Liver (tissue), 9 donors: ENCODE results near the gene TBX2. TPM values are rescaled to one million over a fixed set of nuclear protein-coding genes. Genes with fewer than 3 reads are reported as not detected.

Experiments
- DNase-seq: peaks from one replicate; pipeline ENCODE4 v3.0.0-alpha.2; 2017; ENCODE audit warnings: low spot score
- H3K27ac ChIP-seq, 2 donors: one replicate each; pipeline ENCODE4 v1.7.0; 2013; ENCODE audit warnings: inconsistent platforms in 2 of 2, low read length in 2 of 2, control low read depth in 1 of 2, low read depth in 1 of 2, mild to moderate bottlenecking in 1 of 2
- H3K27me3 ChIP-seq, 4 donors: one replicate each; pipeline versions ENCODE4 v1.6.1 to v1.7.0; 2013; ENCODE audit warnings: low read length in 3 of 4, inconsistent platforms in 1 of 4, mild to moderate bottlenecking in 1 of 4, moderate library complexity in 1 of 4; ENCODE audit not compliant: control insufficient read depth in 4 of 4, insufficient read depth in 4 of 4
- H3K36me3 ChIP-seq, 4 donors: one replicate each; pipeline versions ENCODE4 v1.6.1 to v1.7.0; 2013; ENCODE audit warnings: low read length in 3 of 4, mild to moderate bottlenecking in 3 of 4, low read depth in 1 of 4, moderate library complexity in 1 of 4; ENCODE audit not compliant: control insufficient read depth in 4 of 4, insufficient read depth in 3 of 4
- H3K4me1 ChIP-seq, 4 donors: one replicate each; pipeline versions ENCODE4 v1.6.1 to v1.7.0; 2013; ENCODE audit warnings: low read length in 3 of 4, mild to moderate bottlenecking in 3 of 4, moderate library complexity in 1 of 4; ENCODE audit not compliant: control insufficient read depth in 4 of 4, insufficient read depth in 4 of 4
- H3K4me3 ChIP-seq, 3 donors: one replicate each; pipeline versions ENCODE4 v1.6.1 to v1.7.0; 2013; ENCODE audit warnings: low read length in 3 of 3, control low read depth in 1 of 3, low read depth in 1 of 3, mild to moderate bottlenecking in 1 of 3
- H3K9ac ChIP-seq, 2 donors: one replicate each; pipeline ENCODE4 v1.7.0; 2013; ENCODE audit warnings: low read length in 2 of 2, mild to moderate bottlenecking in 2 of 2, moderate library complexity in 2 of 2, control low read depth in 1 of 2, low read depth in 1 of 2
- H3K9me3 ChIP-seq, 4 donors: one replicate each; pipeline versions ENCODE4 v1.6.1 to v1.7.0; 2013; ENCODE audit warnings: low read length in 3 of 4; ENCODE audit not compliant: control insufficient read depth in 4 of 4
- EGR1 ChIP-seq, 2 donors: IDR thresholded peaks; 2 replicates each; pipeline ENCODE4 v1.6.1; 2016 to 2018; ENCODE audit warnings: antibody characterized with exemption in 2 of 2, low read depth in 2 of 2
- FOXA1 ChIP-seq: IDR thresholded peaks from 2 replicates; pipeline ENCODE4 v1.6.1; 2016; ENCODE audit warnings: antibody characterized with exemption
- FOXA2 ChIP-seq: IDR thresholded peaks from 2 replicates; pipeline ENCODE4 v1.6.1; 2016; ENCODE audit warnings: antibody characterized with exemption
- GABPA ChIP-seq, 2 donors: IDR thresholded peaks in 1 of 2; conservative IDR thresholded peaks in 1 of 2; 2 replicates each; pipeline ENCODE4 v1.6.1; 2016; ENCODE audit warnings: antibody characterized with exemption in 2 of 2, mild to moderate bottlenecking in 1 of 2, moderate library complexity in 1 of 2
- HNF4A ChIP-seq, 2 donors: conservative IDR thresholded peaks; 2 replicates each; pipeline ENCODE4 v1.6.1; 2016; ENCODE audit warnings: antibody characterized with exemption in 2 of 2, mild to moderate bottlenecking in 2 of 2
- HNF4G ChIP-seq: IDR thresholded peaks from 2 replicates; pipeline ENCODE4 v1.6.1; 2016; ENCODE audit warnings: antibody characterized with exemption
- JUND ChIP-seq, 2 donors: IDR thresholded peaks; 2 replicates each; pipeline ENCODE4 v1.6.1; 2016; ENCODE audit warnings: antibody characterized with exemption in 2 of 2
- NR2F2 ChIP-seq: IDR thresholded peaks from 2 replicates; pipeline ENCODE4 v1.6.1; 2016; ENCODE audit warnings: antibody characterized with exemption
- RAD21 ChIP-seq, 2 donors: IDR thresholded peaks; 2 replicates each; pipeline ENCODE4 v1.6.1; 2016; ENCODE audit warnings: antibody characterized with exemption in 2 of 2, mild to moderate bottlenecking in 2 of 2
- RXRA ChIP-seq, 2 donors: IDR thresholded peaks; 2 replicates each; pipeline ENCODE4 v1.6.1; 2017 to 2018; ENCODE audit warnings: antibody characterized with exemption in 2 of 2, mild to moderate bottlenecking in 1 of 2
- SP1 ChIP-seq: IDR thresholded peaks from 2 replicates; pipeline ENCODE4 v1.6.1; 2018; ENCODE audit warnings: antibody characterized with exemption, mild to moderate bottlenecking
- TAF1 ChIP-seq: conservative IDR thresholded peaks from 2 replicates; pipeline ENCODE4 v1.6.1; 2016; ENCODE audit warnings: antibody characterized with exemption, mild to moderate bottlenecking
- WGBS: extraction: QIAGEN DNeasy Blood & Tissue Kit; methylation state at CpG from one replicate; pipeline ENCODE4 v1.1.7; 2013; 5-methylcytosine and 5-hydroxymethylcytosine counted together
- polyA plus RNA-seq, 2 donors: library from polyadenylated mRNA; stranded (reverse) in 1 of 2; unstranded in 1 of 2; fragments of 200-250 nt in 1 of 2; fragments of >200 nt in 1 of 2; fragmentation: Nextera tagmentation in 1 of 2; extraction: Ambion mirVana in 1 of 2; gene quantifications; one replicate each; pipeline versions ENCODE4 v1.2.1 to v1.2.3, GENCODE V29; 2013 to 2015
- total RNA-seq, 2 donors: library from RNA; depleted of rRNA; stranded (reverse); fragments of >200 nt; gene quantifications; one replicate each; pipeline ENCODE4 v1.2.3, GENCODE V29; 2014
- TF ChIP-seq, protein P1 (sequence below): IDR thresholded peaks from 2 replicates; pipeline ENCODE4 v1.6.1; 2016; ENCODE audit warnings: antibody characterized with exemption, mild to moderate bottlenecking
- TF ChIP-seq, protein P2 (sequence below): IDR thresholded peaks from 2 replicates; pipeline ENCODE4 v1.6.1; 2016; ENCODE audit warnings: antibody characterized with exemption
- TF ChIP-seq, protein P3 (sequence below): IDR thresholded peaks from 2 replicates; pipeline ENCODE4 v1.6.1; 2016; ENCODE audit warnings: antibody characterized with exemption
- donor health status: healthy.
- donor health status: healthy.
- donor health status: healthy.
- donor health status: healthy.
- donor health status: healthy.

TBX2 gene
- total and polyA plus RNA-seq, 4 donors: 0.85 to 3.1 (median 2.5) TPM

DNA sequence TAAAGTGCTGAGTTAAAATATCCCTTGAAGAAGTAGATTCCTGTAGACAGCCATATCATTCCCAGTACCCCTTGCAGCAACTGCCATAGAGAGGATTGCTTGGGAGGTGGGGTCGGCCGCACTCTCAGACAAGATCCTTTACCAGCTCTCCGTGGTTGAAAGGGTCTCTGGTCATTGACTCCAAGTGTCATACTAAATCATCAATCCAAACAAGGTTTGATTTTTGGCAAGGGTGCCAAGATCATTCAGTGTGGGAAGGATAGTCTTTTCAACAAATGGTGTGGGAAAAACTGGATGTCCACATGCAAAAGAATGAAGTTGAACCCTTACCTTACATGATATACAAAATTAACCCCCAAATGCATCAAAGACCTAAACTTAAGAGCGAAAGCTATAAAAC, 21.8 kb downstream of the TBX2 start:
- peaks cover 0 to 7% (median 3%) of the 10 kb centered on the region in 4 donors for H3K4me1 ChIP-seq
- no peak overlapping the region for H3K27ac ChIP-seq
- H3K9ac ChIP-seq: no peak overlapping the region
- TF ChIP-seq, protein P1, sequence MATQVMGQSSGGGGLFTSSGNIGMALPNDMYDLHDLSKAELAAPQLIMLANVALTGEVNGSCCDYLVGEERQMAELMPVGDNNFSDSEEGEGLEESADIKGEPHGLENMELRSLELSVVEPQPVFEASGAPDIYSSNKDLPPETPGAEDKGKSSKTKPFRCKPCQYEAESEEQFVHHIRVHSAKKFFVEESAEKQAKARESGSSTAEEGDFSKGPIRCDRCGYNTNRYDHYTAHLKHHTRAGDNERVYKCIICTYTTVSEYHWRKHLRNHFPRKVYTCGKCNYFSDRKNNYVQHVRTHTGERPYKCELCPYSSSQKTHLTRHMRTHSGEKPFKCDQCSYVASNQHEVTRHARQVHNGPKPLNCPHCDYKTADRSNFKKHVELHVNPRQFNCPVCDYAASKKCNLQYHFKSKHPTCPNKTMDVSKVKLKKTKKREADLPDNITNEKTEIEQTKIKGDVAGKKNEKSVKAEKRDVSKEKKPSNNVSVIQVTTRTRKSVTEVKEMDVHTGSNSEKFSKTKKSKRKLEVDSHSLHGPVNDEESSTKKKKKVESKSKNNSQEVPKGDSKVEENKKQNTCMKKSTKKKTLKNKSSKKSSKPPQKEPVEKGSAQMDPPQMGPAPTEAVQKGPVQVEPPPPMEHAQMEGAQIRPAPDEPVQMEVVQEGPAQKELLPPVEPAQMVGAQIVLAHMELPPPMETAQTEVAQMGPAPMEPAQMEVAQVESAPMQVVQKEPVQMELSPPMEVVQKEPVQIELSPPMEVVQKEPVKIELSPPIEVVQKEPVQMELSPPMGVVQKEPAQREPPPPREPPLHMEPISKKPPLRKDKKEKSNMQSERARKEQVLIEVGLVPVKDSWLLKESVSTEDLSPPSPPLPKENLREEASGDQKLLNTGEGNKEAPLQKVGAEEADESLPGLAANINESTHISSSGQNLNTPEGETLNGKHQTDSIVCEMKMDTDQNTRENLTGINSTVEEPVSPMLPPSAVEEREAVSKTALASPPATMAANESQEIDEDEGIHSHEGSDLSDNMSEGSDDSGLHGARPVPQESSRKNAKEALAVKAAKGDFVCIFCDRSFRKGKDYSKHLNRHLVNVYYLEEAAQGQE: no peak
- TF ChIP-seq RAD21 (IDR thresholded peaks at IDR 0.05): no peak
- no peak for TF ChIP-seq RXRA (IDR thresholded peaks at IDR 0.05)
- TF ChIP-seq SP1: no peak
- TF ChIP-seq HNF4G: no peak
- no peak for TF ChIP-seq TAF1
- no peak for TF ChIP-seq HNF4A (conservative IDR thresholded peaks at IDR 0.05)
- TF ChIP-seq, protein P2, sequence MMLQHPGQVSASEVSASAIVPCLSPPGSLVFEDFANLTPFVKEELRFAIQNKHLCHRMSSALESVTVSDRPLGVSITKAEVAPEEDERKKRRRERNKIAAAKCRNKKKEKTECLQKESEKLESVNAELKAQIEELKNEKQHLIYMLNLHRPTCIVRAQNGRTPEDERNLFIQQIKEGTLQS: no peak
- no peak for DNase-seq
- no peak overlapping the region for H3K4me3 ChIP-seq
- no peaks in the 10 kb centered on the region for H3K36me3 ChIP-seq
- H3K9me3 ChIP-seq: no peaks in the 10 kb centered on the region
- H3K27me3 ChIP-seq: peaks cover 0 to 5% (median 0%) of the 10 kb centered on the region in 4 donors
- 80% methylated on average over 4 of the region's 4 CpGs for WGBS

DNA sequence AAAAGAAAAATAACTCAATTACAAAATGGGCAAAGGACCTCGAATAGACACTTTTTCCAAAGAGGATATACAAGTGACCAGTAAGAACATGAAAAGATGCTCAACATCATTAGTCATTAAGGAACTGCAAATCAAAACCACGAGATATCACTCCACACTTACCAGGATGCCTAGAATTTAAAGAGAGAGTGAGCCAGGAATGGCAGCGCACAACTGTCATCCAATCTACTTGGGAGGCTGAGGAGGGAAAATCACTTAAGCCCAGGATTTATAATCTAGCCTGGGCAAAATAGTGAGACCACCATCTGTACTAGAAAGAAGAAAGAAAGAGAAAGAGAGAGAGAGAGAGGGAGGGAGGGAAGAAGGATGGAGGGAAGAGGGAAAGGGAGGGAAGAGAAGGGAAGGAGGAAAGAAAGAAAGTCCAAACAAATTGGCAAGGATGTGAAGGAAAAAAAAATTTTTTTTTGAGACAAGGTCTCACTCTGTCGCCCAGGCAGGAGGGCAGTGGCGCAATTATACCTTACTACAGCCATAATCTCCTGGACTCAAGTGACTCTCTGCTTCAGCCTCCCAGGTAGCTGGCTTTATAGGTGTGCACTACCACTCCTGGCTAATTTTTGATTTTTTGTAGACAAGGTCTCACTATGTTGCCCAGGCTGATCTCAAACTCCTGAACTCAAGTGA, 22.6 kb downstream of the TBX2 start:
- 65% methylated on average over 5 of the region's 5 CpGs for WGBS
- Histone ChIP-seq H3K27me3 (peaks cover 0 to 5% (median 0%) of the 10 kb centered on the region in 4 donors), H3K9ac (no peak overlapping the region)

More for the DNA sequence above, 22.6 kb downstream of the TBX2 start:
- Histone ChIP-seq H3K4me1 (no peaks in the 10 kb centered on the region), H3K4me3 (no peak overlapping the region), H3K36me3 (no peaks in the 10 kb centered on the region), H3K27ac (no peak overlapping the region), H3K9me3 (no peaks in the 10 kb centered on the region)
- DNase-seq: no peak
- TF ChIP-seq JUND (IDR thresholded peaks at IDR 0.05) (no peak), NR2F2 (no peak), FOXA1 (no peak), TAF1 (no peak), RAD21 (IDR thresholded peaks at IDR 0.05) (no peak), FOXA2 (no peak), HNF4A (conservative IDR thresholded peaks at IDR 0.05) (no peak), EGR1 (IDR thresholded peaks at IDR 0.05; ENCODE audit: low read depth in 2 of 2) (no peak), HNF4G (no peak), GABPA (IDR thresholded peaks at IDR 0.05 in 1 of 2, conservative IDR thresholded peaks at IDR 0.05 in 1 of 2) (no peak), RXRA (IDR thresholded peaks at IDR 0.05) (no peak)
- TF ChIP-seq, protein P3, sequence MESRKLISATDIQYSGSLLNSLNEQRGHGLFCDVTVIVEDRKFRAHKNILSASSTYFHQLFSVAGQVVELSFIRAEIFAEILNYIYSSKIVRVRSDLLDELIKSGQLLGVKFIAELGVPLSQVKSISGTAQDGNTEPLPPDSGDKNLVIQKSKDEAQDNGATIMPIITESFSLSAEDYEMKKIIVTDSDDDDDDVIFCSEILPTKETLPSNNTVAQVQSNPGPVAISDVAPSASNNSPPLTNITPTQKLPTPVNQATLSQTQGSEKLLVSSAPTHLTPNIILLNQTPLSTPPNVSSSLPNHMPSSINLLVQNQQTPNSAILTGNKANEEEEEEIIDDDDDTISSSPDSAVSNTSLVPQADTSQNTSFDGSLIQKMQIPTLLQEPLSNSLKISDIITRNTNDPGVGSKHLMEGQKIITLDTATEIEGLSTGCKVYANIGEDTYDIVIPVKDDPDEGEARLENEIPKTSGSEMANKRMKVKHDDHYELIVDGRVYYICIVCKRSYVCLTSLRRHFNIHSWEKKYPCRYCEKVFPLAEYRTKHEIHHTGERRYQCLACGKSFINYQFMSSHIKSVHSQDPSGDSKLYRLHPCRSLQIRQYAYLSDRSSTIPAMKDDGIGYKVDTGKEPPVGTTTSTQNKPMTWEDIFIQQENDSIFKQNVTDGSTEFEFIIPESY: no peak
- TF ChIP-seq, protein P2: no peak
- TF ChIP-seq, protein P1: no peak
